Endothelial cell of umbilical vein (primary cell): ENCODE data around the gene OR51G1. TPM values are rescaled to one million over a fixed set of nuclear protein-coding genes. Genes with fewer than 3 reads are reported as not detected.

Experiments
- BruUV-seq: library from RNA; stranded (reverse); fragments of 400-500 nt; replicated peaks from 2 replicates; lab custom pipeline; 2021; lab: Mats Ljungman, UMichigan
- CTCF ChIA-PET: fragments of 300-600, 350-600 bp; sonication (Branson Sonifier 250); formaldehyde crosslinking; loops from one replicate; lab custom pipeline; 2021; ENCODE audit warnings: antibody characterized with exemption, inconsistent platforms; lab: Charles Lee
- POLR2A ChIA-PET: fragments of 300-600, 350-600 bp; sonication (Branson Sonifier 250); formaldehyde crosslinking; loops from one replicate; lab custom pipeline; 2021; ENCODE audit warnings: antibody characterized with exemption, inconsistent platforms; lab: Charles Lee
- DNase-seq: peaks from one replicate; pipeline ENCODE4 v3.0.0-alpha.2; 2011; ENCODE audit warnings: low read depth, low spot score
- FAIRE-seq: peaks from 2 replicates; lab custom pipeline; 2011; peaks lifted over from hg19 to GRCh38; lab: Jason Lieb, UNC
- H2AFZ ChIP-seq: 2 replicates; pipeline ENCODE4 v1.6.0; 2012; ENCODE audit warnings: low read depth, low read length, control low read depth, inconsistent platforms
- H3K27ac ChIP-seq: 2 replicates; pipeline ENCODE4 v1.5.1; 2011; ENCODE audit warnings: low read depth, mild to moderate bottlenecking, control low read depth, low read length, moderate library complexity; ENCODE audit not compliant: insufficient read depth
- H3K27me3 ChIP-seq, 2 experiments: 2 replicates each; pipeline versions ENCODE4 v1.6.0 to v1.6.1; 2011; ENCODE audit warnings: low read length in 2 of 2, mixed read lengths in 1 of 2; ENCODE audit not compliant: control insufficient read depth in 2 of 2, insufficient read depth in 2 of 2
- H3K36me3 ChIP-seq, 2 experiments: 2 replicates in 1 of 2; 3 replicates in 1 of 2; pipeline ENCODE4 v1.5.1; 2011; ENCODE audit warnings: low read length in 2 of 2, mild to moderate bottlenecking in 1 of 2, moderate library complexity in 1 of 2; ENCODE audit not compliant: control insufficient read depth in 2 of 2, insufficient read depth in 2 of 2; ENCODE audit errors: extremely low read depth in 1 of 2
- H3K4me1 ChIP-seq: 3 replicates; pipeline ENCODE4 v1.5.1; 2011; ENCODE audit warnings: mild to moderate bottlenecking, low read length; ENCODE audit not compliant: control insufficient read depth, insufficient read depth; ENCODE audit errors: extremely low read depth
- H3K4me2 ChIP-seq: 2 replicates; pipeline ENCODE4 v1.6.1; 2011; ENCODE audit warnings: low read length, control low read depth, mixed read lengths; ENCODE audit not compliant: insufficient read depth
- H3K4me3 ChIP-seq, 3 experiments: fragments of 200-600 bp in 1 of 3; sonication (generic), shearing (Covaris generic) in 1 of 3; replicated peaks in 1 of 3; 2 replicates each; pipeline ENCODE4 v1.5.1; 2011 to 2016; ENCODE audit warnings: control low read depth in 3 of 3, low read length in 3 of 3, mild to moderate bottlenecking in 2 of 3, inconsistent platforms in 1 of 3, low read depth in 1 of 3, moderate library complexity in 1 of 3; ENCODE audit not compliant: insufficient read depth in 1 of 3
- H3K79me2 ChIP-seq: 2 replicates; pipeline ENCODE4 v1.6.0; 2012; ENCODE audit warnings: low read length, inconsistent platforms; ENCODE audit not compliant: control insufficient read depth, insufficient read depth
- H3K9ac ChIP-seq: replicated peaks from 2 replicates; pipeline ENCODE3; 2011; ENCODE audit warnings: low read length, control low read depth; ENCODE audit not compliant: insufficient read depth; ENCODE audit errors: extremely low read depth
- H3K9me1 ChIP-seq: replicated peaks from 3 replicates; pipeline ENCODE4 v1.6.0; 2011; ENCODE audit warnings: mild to moderate bottlenecking, low read length; ENCODE audit not compliant: control insufficient read depth, insufficient read depth; ENCODE audit errors: extremely low read depth
- H3K9me3 ChIP-seq: replicated peaks from 2 replicates; pipeline ENCODE4 v1.5.1; 2012; ENCODE audit warnings: low read length, inconsistent platforms; ENCODE audit not compliant: control insufficient read depth, insufficient read depth
- H4K20me1 ChIP-seq: replicated peaks from 2 replicates; pipeline ENCODE3; 2011; ENCODE audit warnings: mild to moderate bottlenecking, low read length; ENCODE audit not compliant: control insufficient read depth, insufficient read depth; ENCODE audit errors: extremely low read depth
- EZH2 ChIP-seq: IDR thresholded peaks from 2 replicates; pipeline ENCODE4 v1.6.1; 2012; ENCODE audit warnings: borderline replicate concordance, low read depth, mild to moderate bottlenecking, moderate library complexity, low read length, inconsistent platforms; ENCODE audit not compliant: severe bottlenecking
- FOS ChIP-seq: IDR thresholded peaks from 2 replicates; pipeline ENCODE4 v1.6.1; 2011; ENCODE audit warnings: mild to moderate bottlenecking, low read length, moderate library complexity, borderline replicate concordance; ENCODE audit not compliant: insufficient read depth
- GATA2 ChIP-seq: IDR thresholded peaks from 2 replicates; pipeline ENCODE4 v1.7.0; 2011; ENCODE audit warnings: low read depth, mild to moderate bottlenecking, moderate library complexity, mixed read lengths, low read length; ENCODE audit not compliant: insufficient read length, insufficient read depth
- JUN ChIP-seq: IDR thresholded peaks from 2 replicates; pipeline ENCODE4 v1.6.1; 2011; ENCODE audit warnings: borderline replicate concordance, low read depth; ENCODE audit not compliant: insufficient read length, insufficient read depth
- MYC ChIP-seq: IDR thresholded peaks from one replicate; pipeline ENCODE4 v1.6.1; 2011; ENCODE audit warnings: mild to moderate bottlenecking, low read depth, low read length
- POLR2A ChIP-seq: IDR thresholded peaks from 2 replicates; pipeline ENCODE4 v1.6.1; 2012; ENCODE audit warnings: low read depth, mild to moderate bottlenecking, control low read depth, low read length
- POLR2AphosphoS5 ChIP-seq: IDR thresholded peaks from 2 replicates; pipeline ENCODE4 v1.6.1; 2012; ENCODE audit warnings: low read depth, mild to moderate bottlenecking, control low read depth, low read length, moderate library complexity; ENCODE audit not compliant: insufficient read depth
- dilution Hi-C: fragments of 300-500 bp; cut with MboI; formaldehyde crosslinking; loops from one replicate; pipeline ENCODE4 v1.15.0; 2019; ENCODE audit warnings: low sequenced_read_pairs; ENCODE audit not compliant: extremely low pct_ligation_motif_present
- intact Hi-C: fragments of 100-400 bp; cut with micrococcal nuclease; formaldehyde crosslinking; loops from one replicate; pipeline ENCODE4 v1.10.0; 2022
- polyA plus RNA-seq, 4 experiments: library from polyadenylated mRNA; depleted of rRNA in 3 of 4; stranded (reverse) in 3 of 4; unstranded in 1 of 4; fragments of >200 nt; gene quantifications; 2 replicates each; pipeline versions ENCODE4 v1.2.1 to v1.2.3, GENCODE V29; 2011 to 2012; ENCODE audit warnings: missing spikeins in 1 of 4
- total RNA-seq: library from RNA; stranded (reverse); gene quantifications from 2 replicates; pipeline ENCODE4 v1.2.3, GENCODE V29; 2021
- TF ChIP-seq, protein P1 (sequence below): IDR thresholded peaks from 2 replicates; pipeline ENCODE4 v1.6.1; 2011; ENCODE audit not compliant: insufficient read depth, insufficient read length
- TF ChIP-seq, protein P2 (sequence below), 2 donors: IDR thresholded peaks; 1 replicate in 1 of 2; 2 replicates in 1 of 2; pipeline ENCODE4 v1.5.1; 2011; ENCODE audit warnings: low read length in 2 of 2, mild to moderate bottlenecking in 2 of 2, moderate library complexity in 2 of 2, control low read depth in 1 of 2, inconsistent platforms in 1 of 2, low read depth in 1 of 2; ENCODE audit not compliant: insufficient read depth in 1 of 2; ENCODE audit errors: extremely low read depth in 1 of 2

The OR51G1 gene
- total and polyA plus RNA-seq, 2 donors (not counting 3 experiments of a cell fraction or from before 2014, with no cell fraction given): not detected

DNA sequence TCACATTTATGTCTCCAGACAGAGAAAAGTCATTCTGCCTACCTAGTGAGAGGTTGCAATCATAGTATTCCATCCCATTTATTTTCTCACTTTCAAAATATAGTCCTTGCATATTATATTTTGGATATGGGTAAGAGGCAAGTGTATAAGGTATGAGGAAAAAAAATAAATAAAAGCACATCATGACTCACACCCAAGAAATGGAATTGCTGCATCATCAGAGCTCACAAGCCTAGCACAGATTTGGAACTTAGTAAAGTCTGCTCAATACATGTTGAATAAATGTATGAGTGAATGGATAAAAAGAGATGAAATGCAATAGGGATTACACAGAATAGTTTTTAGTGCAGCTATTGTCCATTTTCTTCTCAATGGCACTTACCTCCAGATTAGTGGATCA lies 2.5 kb upstream of the OR51G1 start:
- Histone ChIP-seq H3K9me3 (no peaks in the 10 kb centered on the region), H3K27me3 (no peaks in the 10 kb centered on the region), H3K9ac (no peak overlapping the region), H3K4me2 (no peak overlapping the region), H3K4me3 (no peak overlapping the region), H3K79me2 (no peaks in the 10 kb centered on the region), H3K36me3 (no peaks in the 10 kb centered on the region), H3K27ac (no peak overlapping the region), H2AFZ (no peak overlapping the region), H3K4me1 (no peaks in the 10 kb centered on the region), H4K20me1 (no peaks in the 10 kb centered on the region), H3K9me1 (no peaks in the 10 kb centered on the region)
- intact Hi-C loops: no loop called here
- POLR2A ChIA-PET: no interaction called here
- CTCF ChIA-PET: no interaction called here
- no peak for FAIRE-seq
- dilution Hi-C loops: no loop called here
- no peak for DNase-seq
- TF ChIP-seq MYC (no peak), EZH2 (no peak)
- TF ChIP-seq, protein P1, sequence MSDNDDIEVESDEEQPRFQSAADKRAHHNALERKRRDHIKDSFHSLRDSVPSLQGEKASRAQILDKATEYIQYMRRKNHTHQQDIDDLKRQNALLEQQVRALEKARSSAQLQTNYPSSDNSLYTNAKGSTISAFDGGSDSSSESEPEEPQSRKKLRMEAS: no peak
- no TSS peak for BruUV-seq

DNA sequence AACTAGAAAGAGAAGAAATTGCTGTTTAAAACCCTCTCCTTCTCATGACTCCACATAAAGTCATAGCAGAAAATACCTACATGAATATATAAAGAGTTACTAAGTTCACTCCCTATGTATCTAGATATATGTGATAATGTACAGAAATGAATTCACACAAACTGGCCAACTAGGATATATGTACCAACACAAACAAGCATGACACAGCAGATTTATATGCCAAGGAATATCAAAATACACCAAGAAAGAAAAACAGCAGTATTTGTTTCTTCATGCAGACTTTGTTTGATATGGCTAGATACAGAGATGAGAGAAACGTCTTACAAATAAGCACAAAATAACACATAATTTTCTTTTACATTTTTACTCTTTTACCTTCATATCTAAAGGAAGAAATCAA lies 1.8 kb downstream of the OR51G1 start:
- no TSS peak for BruUV-seq
- no peak for FAIRE-seq

More for the DNA sequence above, 1.8 kb downstream of the OR51G1 start:
- H4K20me1 ChIP-seq: no peaks in the 10 kb centered on the region
- no peak overlapping the region for H3K9ac ChIP-seq
- dilution Hi-C loops: no loop called here
- H3K4me3 ChIP-seq: no peak overlapping the region
- POLR2A ChIA-PET: no interaction called here
- TF ChIP-seq, protein P2, sequence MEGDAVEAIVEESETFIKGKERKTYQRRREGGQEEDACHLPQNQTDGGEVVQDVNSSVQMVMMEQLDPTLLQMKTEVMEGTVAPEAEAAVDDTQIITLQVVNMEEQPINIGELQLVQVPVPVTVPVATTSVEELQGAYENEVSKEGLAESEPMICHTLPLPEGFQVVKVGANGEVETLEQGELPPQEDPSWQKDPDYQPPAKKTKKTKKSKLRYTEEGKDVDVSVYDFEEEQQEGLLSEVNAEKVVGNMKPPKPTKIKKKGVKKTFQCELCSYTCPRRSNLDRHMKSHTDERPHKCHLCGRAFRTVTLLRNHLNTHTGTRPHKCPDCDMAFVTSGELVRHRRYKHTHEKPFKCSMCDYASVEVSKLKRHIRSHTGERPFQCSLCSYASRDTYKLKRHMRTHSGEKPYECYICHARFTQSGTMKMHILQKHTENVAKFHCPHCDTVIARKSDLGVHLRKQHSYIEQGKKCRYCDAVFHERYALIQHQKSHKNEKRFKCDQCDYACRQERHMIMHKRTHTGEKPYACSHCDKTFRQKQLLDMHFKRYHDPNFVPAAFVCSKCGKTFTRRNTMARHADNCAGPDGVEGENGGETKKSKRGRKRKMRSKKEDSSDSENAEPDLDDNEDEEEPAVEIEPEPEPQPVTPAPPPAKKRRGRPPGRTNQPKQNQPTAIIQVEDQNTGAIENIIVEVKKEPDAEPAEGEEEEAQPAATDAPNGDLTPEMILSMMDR (IDR thresholded peaks at IDR 0.05; ENCODE audit: extremely low read depth in 1 of 2, insufficient read depth in 1 of 2, low read depth in 1 of 2, low read length in 2 of 2): no peak
- TF ChIP-seq MYC (no peak), POLR2A (no peak), EZH2 (no peak), POLR2AphosphoS5 (no peak), JUN (no peak), FOS (no peak), GATA2 (no peak)
- TF ChIP-seq, protein P1: no peak
- H3K27me3 ChIP-seq: no peaks in the 10 kb centered on the region
- no peak for DNase-seq
- no peaks in the 10 kb centered on the region for H3K9me3 ChIP-seq
- H3K9me1 ChIP-seq: no peaks in the 10 kb centered on the region
- H3K4me1 ChIP-seq: no peaks in the 10 kb centered on the region
- H3K27ac ChIP-seq: no peak overlapping the region
- H3K36me3 ChIP-seq: no peaks in the 10 kb centered on the region
- intact Hi-C loops: no loop called here
- no peak overlapping the region for H3K4me2 ChIP-seq
- no peaks in the 10 kb centered on the region for H3K79me2 ChIP-seq
- CTCF ChIA-PET: no interaction called here
- H2AFZ ChIP-seq: no peak overlapping the region
